Calu3 (cell line): Measurements from ENCODE around the gene PLCB2. TPM values are rescaled to one million over a fixed set of nuclear protein-coding genes. Genes with fewer than 3 reads are reported as not detected.
A peak's percentile ranks its signal among the peaks of the same experiment; 100 is the strongest.

Experiments
- BruUV-seq: library from RNA; stranded (reverse); fragments of 400-500 nt; replicated peaks from 2 replicates; lab custom pipeline; 2021; lab: Mats Ljungman, UMichigan
- CTCF ChIA-PET: fragments of 300-600 bp; sonication (Branson Sonifier 250); formaldehyde crosslinking; loops from one replicate; lab custom pipeline; 2022; ENCODE audit warnings: antibody characterized with exemption; lab: Charles Lee
- DNase-seq: peaks from one replicate; pipeline ENCODE4 v3.0.0; 2022
- H3K27ac Mint-ChIP-seq: one replicate; pipeline ENCODE4 v1.8.0; 2022; ENCODE audit warnings: mixed read lengths; ENCODE audit not compliant: unreplicated experiment
- H3K27me3 Mint-ChIP-seq: one replicate; pipeline ENCODE4 v1.8.0; 2022; ENCODE audit warnings: mixed read lengths; ENCODE audit not compliant: unreplicated experiment
- H3K36me3 Mint-ChIP-seq: one replicate; pipeline ENCODE4 v1.8.0; 2022; ENCODE audit warnings: mild to moderate bottlenecking, moderate library complexity, mixed read lengths; ENCODE audit not compliant: insufficient read depth, unreplicated experiment
- H3K4me1 Mint-ChIP-seq: one replicate; pipeline ENCODE4 v1.8.0; 2022; ENCODE audit warnings: mild to moderate bottlenecking, low read depth, mixed read lengths; ENCODE audit not compliant: unreplicated experiment
- H3K4me3 Mint-ChIP-seq: one replicate; pipeline ENCODE4 v1.8.0; 2022; ENCODE audit warnings: mild to moderate bottlenecking, low read depth, moderate library complexity, mixed read lengths; ENCODE audit not compliant: unreplicated experiment
- H3K9me3 Mint-ChIP-seq: one replicate; pipeline ENCODE4 v1.8.0; 2022; ENCODE audit warnings: low read depth, mixed read lengths; ENCODE audit not compliant: unreplicated experiment
- intact Hi-C: fragments of 100-400 bp; cut with micrococcal nuclease; formaldehyde crosslinking; loops from one replicate; pipeline ENCODE4 v1.10.0; 2022; ENCODE audit not compliant: unreplicated experiment
- total RNA-seq: library from RNA; stranded (reverse); gene quantifications from 2 replicates; pipeline ENCODE4 v1.2.3, GENCODE V29; 2022
- TF ChIP-seq, protein P1 (sequence below): fragments of 200-600 bp; IDR thresholded peaks from one replicate; pipeline ENCODE4 v1.8.0; 2022; ENCODE audit warnings: antibody characterized with exemption; ENCODE audit not compliant: unreplicated experiment

PLCB2 gene
- total RNA-seq, 1 experiment from 2014 or later, result 37.3 TPM

DNA sequence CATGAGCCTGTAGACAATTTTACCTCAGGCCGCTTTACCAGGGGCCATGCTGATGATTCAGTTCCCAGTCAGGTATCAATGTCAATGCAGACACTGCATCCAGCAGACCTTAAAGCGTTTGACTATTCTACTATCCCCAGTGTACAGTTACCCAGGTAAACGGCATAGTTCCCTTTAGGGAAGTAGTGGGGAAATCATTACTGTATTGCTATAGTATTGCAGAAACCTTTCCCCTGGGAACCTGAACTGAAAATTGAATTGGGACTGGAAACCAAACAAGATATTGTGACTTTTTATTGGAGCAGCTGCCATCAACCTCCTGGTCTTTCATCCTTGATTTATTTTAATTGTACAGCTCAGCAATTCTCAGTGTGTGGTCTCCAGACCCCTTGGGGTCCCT, 9.2 kb upstream of the PLCB2 start:
- no TSS peak for BruUV-seq
- no peaks in the 10 kb centered on the region for H3K4me1 Mint-ChIP-seq
- peaks cover 6% of the 10 kb centered on the region for H3K36me3 Mint-ChIP-seq
- TF ChIP-seq, protein P1, sequence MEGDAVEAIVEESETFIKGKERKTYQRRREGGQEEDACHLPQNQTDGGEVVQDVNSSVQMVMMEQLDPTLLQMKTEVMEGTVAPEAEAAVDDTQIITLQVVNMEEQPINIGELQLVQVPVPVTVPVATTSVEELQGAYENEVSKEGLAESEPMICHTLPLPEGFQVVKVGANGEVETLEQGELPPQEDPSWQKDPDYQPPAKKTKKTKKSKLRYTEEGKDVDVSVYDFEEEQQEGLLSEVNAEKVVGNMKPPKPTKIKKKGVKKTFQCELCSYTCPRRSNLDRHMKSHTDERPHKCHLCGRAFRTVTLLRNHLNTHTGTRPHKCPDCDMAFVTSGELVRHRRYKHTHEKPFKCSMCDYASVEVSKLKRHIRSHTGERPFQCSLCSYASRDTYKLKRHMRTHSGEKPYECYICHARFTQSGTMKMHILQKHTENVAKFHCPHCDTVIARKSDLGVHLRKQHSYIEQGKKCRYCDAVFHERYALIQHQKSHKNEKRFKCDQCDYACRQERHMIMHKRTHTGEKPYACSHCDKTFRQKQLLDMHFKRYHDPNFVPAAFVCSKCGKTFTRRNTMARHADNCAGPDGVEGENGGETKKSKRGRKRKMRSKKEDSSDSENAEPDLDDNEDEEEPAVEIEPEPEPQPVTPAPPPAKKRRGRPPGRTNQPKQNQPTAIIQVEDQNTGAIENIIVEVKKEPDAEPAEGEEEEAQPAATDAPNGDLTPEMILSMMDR, result no peak
- CTCF ChIA-PET, result no interaction called here
- DNase-seq, result no peak
- H3K27me3 Mint-ChIP-seq, result no peaks in the 10 kb centered on the region
- intact Hi-C loops, result no loop called here
- no peak overlapping the region for H3K4me3 Mint-ChIP-seq
- H3K9me3 Mint-ChIP-seq, result no peaks in the 10 kb centered on the region
- no peak overlapping the region for H3K27ac Mint-ChIP-seq

DNA sequence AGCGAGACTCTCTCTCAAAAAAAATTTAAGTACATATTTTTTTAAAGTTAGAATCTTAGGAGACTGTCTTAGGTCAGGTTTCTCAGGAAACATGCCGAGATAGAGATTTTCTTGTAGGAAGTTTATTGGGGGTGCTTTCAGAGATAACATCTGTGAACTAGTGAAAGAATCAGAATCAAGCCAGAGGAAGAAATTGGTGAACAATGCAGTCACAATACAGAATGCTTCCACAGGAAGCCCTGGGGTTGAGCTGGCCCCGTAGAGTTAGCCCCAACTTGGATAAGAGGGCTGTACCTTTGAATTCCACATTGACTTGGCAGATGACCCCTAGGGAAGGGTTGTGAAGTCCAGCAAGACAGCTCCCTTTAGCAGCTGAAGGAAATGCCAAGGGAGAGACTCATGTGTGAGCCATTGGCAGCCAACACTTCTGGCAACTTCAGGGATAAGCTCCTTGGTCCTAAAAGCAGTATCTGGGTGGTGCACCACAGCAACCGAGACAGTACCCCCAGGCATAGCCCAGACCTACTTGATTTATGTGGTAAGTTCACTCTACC, 7.1 kb upstream of the PLCB2 start:
- no peak overlapping the region for H3K27ac Mint-ChIP-seq
- intact Hi-C loops, result no loop called here
- no peak for DNase-seq

DNA sequence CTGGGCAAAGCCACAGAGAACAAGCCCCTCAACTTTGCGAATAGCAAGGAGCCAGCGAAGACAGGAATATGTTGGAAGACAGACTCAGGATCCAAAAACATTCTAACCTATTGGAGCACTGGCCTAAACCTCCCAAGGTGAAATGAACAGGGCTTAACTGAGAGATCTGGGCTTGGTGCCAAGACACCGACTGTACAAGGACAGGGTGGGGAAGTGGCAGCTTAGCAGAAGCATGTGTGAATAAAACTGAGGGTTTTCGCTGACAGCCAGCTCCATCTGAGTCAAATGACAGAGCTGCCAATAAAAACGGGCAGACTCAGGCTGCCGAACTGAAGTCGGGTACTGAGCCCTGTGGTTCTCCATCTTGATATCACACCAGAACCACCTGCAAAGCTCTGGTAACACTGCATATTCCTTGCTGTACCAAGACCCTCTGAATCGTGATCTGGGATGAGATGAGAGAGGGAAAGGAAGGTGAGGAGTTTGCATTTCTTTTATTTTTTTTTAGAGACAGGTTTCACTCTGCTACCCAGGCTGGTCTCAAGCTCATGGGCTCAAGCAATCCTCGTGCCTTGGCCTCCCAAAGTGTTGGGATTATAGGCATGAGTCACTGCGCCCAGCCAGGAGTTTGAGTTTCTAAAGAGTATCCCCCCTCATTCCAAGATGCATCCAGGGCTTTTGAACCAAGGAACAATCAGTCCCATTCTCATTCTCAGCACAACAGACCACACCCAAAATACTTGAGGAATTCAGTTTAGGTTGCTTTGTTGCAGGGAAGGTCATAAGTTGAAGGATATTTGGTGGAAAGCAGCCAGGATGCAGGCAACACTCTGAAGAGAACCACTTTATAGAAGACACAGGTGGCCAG, 6.0 kb upstream of the PLCB2 start:
- intact Hi-C loops, result no loop called here
- DNase-seq, result peak; percentile 62
- TF ChIP-seq, protein P1, result no peak
- CTCF ChIA-PET, result interaction anchor here (1.0 to 1.2 kb wide), 2 partner anchors 9 to 24 kb away, joined by 3 read pairs; no protein-coding TSS in a partner anchor
- no peak overlapping the region for H3K4me3 Mint-ChIP-seq
- peaks cover 9% of the 10 kb centered on the region for H3K4me1 Mint-ChIP-seq
- no TSS peak for BruUV-seq
- H3K27ac Mint-ChIP-seq, result no peak overlapping the region
- H3K36me3 Mint-ChIP-seq, result peaks cover 3% of the 10 kb centered on the region
- no peaks in the 10 kb centered on the region for H3K27me3 Mint-ChIP-seq
- no peaks in the 10 kb centered on the region for H3K9me3 Mint-ChIP-seq

More for the DNA sequence above, 7.1 kb upstream of the PLCB2 start:
- no peak overlapping the region for H3K4me3 Mint-ChIP-seq
- CTCF ChIA-PET, result interaction anchor here (0.5 kb wide), 1 partner anchor 166 kb away, joined by 3 read pairs; no protein-coding TSS in a partner anchor
- no peaks in the 10 kb centered on the region for H3K9me3 Mint-ChIP-seq
- H3K36me3 Mint-ChIP-seq, result no peaks in the 10 kb centered on the region
- no peaks in the 10 kb centered on the region for H3K27me3 Mint-ChIP-seq
- TF ChIP-seq, protein P1, result no peak
- BruUV-seq, result no TSS peak
- peaks cover 2% of the 10 kb centered on the region for H3K4me1 Mint-ChIP-seq

GRCh38 chr15:40312370-40313158, 4.8 kb upstream of the PLCB2 start:
- Mint-ChIP-seq H3K9me3 (no peaks in the 10 kb centered on the region), H3K36me3 (peaks cover 6% of the 10 kb centered on the region), H3K4me3 (no peak overlapping the region), H3K27ac (no peak overlapping the region), H3K27me3 (no peaks in the 10 kb centered on the region), H3K4me1 (peaks cover 9% of the 10 kb centered on the region)
- no peak for DNase-seq
- intact Hi-C loops, result no loop called here
- TF ChIP-seq, protein P1, result no peak
- no TSS peak for BruUV-seq
- CTCF ChIA-PET, result interaction anchor here (0.7 to 5.8 kb wide), 3 partner anchors 10 to 45 kb away, joined by 3 to 25 read pairs (median 3); no protein-coding TSS in a partner anchor
